SK-N-SH treated with all-trans-retinoic acid at 6 μM for 48 hours (cell line): Measurements from ENCODE around the gene REEP6.

Experiments
- CSDC2 ChIP-seq: fragments of 250-450 bp; sonication (Bioruptor Pico); IDR thresholded peaks from 2 replicates; pipeline ENCODE4 v1.5.0; 2020; ENCODE audit warnings: mild to moderate bottlenecking, moderate library complexity
- GLIS3 ChIP-seq: fragments of 250-450 bp; sonication (Bioruptor Pico); IDR thresholded peaks from 2 replicates; pipeline ENCODE4 v1.5.0; 2020; ENCODE audit warnings: mild to moderate bottlenecking, moderate library complexity
- ISL1 ChIP-seq: fragments of 250-450 bp; sonication (Bioruptor Pico); IDR thresholded peaks from 2 replicates; pipeline ENCODE4 v2.1.2; 2022; ENCODE audit warnings: mild to moderate bottlenecking, moderate library complexity
- OSR1 ChIP-seq: fragments of 250-450 bp; sonication (Bioruptor Pico); IDR thresholded peaks from 2 replicates; pipeline ENCODE4 v1.8.0; 2022; ENCODE audit warnings: moderate library complexity, mild to moderate bottlenecking, inconsistent platforms
- POU6F1 ChIP-seq: fragments of 250-450 bp; sonication (Bioruptor Pico); IDR thresholded peaks from 2 replicates; pipeline ENCODE4 v1.8.0; 2021; ENCODE audit warnings: low read depth, mild to moderate bottlenecking, moderate library complexity, borderline replicate concordance
- RARB ChIP-seq: fragments of 250-450 bp; sonication (Bioruptor Pico); IDR thresholded peaks from 2 replicates; pipeline ENCODE4 v1.8.0; 2021; ENCODE audit warnings: mild to moderate bottlenecking, moderate library complexity
- SNAI2 ChIP-seq: fragments of 250-450 bp; sonication (Bioruptor Pico); IDR thresholded peaks from 2 replicates; pipeline ENCODE4 v1.5.0; 2020; ENCODE audit warnings: mild to moderate bottlenecking, moderate library complexity
- TCF4 ChIP-seq: fragments of 250-450 bp; sonication (Bioruptor Pico); IDR thresholded peaks from 2 replicates; pipeline ENCODE4 v1.8.0; 2021; ENCODE audit warnings: mild to moderate bottlenecking, moderate library complexity, borderline replicate concordance
- TOX ChIP-seq: fragments of 250-450 bp; sonication (Bioruptor Pico); IDR thresholded peaks from 2 replicates; pipeline ENCODE4 v1.8.0; 2021; ENCODE audit warnings: mild to moderate bottlenecking, moderate library complexity, borderline replicate concordance
- ZC3H10 ChIP-seq: fragments of 250-450 bp; sonication (Bioruptor Pico); IDR thresholded peaks from 2 replicates; pipeline ENCODE4 v1.5.1; 2021; ENCODE audit warnings: mild to moderate bottlenecking, moderate library complexity
- ZFP3 ChIP-seq: fragments of 250-450 bp; sonication (Bioruptor Pico); IDR thresholded peaks from 2 replicates; pipeline ENCODE4 v1.5.0; 2020; ENCODE audit warnings: mild to moderate bottlenecking, moderate library complexity
- ZFP30 ChIP-seq: fragments of 450-650 bp; formaldehyde crosslinking; IDR thresholded peaks from 2 replicates; pipeline ENCODE4 v1.5.0; 2022; ENCODE audit warnings: mild to moderate bottlenecking, moderate library complexity
- ZNF565 ChIP-seq: fragments of 450-650 bp; formaldehyde crosslinking; conservative IDR thresholded peaks from 2 replicates; pipeline ENCODE4 v1.5.0; 2020; ENCODE audit warnings: low read depth, mild to moderate bottlenecking, moderate library complexity
- TF ChIP-seq, protein P1 (sequence below): fragments of 250-450 bp; sonication (Bioruptor Pico); IDR thresholded peaks from 2 replicates; pipeline ENCODE4 v1.8.0; 2020; ENCODE audit warnings: mild to moderate bottlenecking, moderate library complexity, borderline replicate concordance

DNA sequence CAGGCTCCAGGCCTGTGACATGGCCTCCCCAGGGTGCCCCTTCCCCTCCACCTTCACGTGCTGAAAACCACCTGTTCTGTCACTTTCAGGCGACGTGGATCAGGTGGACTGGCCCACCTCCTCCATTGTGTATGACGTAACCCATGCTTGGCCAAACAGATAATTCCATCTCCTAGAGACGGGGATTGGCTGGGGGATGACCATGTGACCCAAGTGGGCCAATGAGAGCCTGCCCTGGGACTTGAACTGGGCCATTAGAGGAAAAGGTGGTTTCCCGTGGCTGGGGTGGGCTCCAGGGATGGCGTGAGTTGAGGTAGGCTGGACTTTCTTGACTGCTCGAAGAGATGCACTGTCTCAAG lies 25.4 kb downstream of the REEP6 start:
- TF ChIP-seq, protein P1, sequence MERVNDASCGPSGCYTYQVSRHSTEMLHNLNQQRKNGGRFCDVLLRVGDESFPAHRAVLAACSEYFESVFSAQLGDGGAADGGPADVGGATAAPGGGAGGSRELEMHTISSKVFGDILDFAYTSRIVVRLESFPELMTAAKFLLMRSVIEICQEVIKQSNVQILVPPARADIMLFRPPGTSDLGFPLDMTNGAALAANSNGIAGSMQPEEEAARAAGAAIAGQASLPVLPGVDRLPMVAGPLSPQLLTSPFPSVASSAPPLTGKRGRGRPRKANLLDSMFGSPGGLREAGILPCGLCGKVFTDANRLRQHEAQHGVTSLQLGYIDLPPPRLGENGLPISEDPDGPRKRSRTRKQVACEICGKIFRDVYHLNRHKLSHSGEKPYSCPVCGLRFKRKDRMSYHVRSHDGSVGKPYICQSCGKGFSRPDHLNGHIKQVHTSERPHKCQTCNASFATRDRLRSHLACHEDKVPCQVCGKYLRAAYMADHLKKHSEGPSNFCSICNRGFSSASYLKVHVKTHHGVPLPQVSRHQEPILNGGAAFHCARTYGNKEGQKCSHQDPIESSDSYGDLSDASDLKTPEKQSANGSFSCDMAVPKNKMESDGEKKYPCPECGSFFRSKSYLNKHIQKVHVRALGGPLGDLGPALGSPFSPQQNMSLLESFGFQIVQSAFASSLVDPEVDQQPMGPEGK (CRISPR knock-in tag), result no peak
- TF ChIP-seq TOX (no peak), SNAI2 (CRISPR knock-in tag) (no peak), POU6F1 (CRISPR knock-in tag) (no peak), ZFP30 (CRISPR knock-in tag) (no peak), OSR1 (no peak), CSDC2 (no peak), ZC3H10 (CRISPR knock-in tag) (no peak), ZFP3 (CRISPR knock-in tag) (no peak), TCF4 (CRISPR knock-in tag) (no peak), RARB (CRISPR knock-in tag) (no peak), ZNF565 (CRISPR knock-in tag) (no peak), GLIS3 (CRISPR knock-in tag) (no peak), ISL1 (CRISPR knock-in tag) (no peak)
